CD4-positive, alpha-beta T cell treated with Interleukin-21 for 1 hour (primary cell): ENCODE data around the gene CENPO.
A peak's percentile ranks its signal among the peaks of the same experiment; 100 is the strongest.

Experiments used
- DNase-seq: peaks from one replicate; pipeline ENCODE4 v3.0.0-alpha.2; 2020

CENPO gene, protein sequence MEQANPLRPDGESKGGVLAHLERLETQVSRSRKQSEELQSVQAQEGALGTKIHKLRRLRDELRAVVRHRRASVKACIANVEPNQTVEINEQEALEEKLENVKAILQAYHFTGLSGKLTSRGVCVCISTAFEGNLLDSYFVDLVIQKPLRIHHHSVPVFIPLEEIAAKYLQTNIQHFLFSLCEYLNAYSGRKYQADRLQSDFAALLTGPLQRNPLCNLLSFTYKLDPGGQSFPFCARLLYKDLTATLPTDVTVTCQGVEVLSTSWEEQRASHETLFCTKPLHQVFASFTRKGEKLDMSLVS

DNA sequence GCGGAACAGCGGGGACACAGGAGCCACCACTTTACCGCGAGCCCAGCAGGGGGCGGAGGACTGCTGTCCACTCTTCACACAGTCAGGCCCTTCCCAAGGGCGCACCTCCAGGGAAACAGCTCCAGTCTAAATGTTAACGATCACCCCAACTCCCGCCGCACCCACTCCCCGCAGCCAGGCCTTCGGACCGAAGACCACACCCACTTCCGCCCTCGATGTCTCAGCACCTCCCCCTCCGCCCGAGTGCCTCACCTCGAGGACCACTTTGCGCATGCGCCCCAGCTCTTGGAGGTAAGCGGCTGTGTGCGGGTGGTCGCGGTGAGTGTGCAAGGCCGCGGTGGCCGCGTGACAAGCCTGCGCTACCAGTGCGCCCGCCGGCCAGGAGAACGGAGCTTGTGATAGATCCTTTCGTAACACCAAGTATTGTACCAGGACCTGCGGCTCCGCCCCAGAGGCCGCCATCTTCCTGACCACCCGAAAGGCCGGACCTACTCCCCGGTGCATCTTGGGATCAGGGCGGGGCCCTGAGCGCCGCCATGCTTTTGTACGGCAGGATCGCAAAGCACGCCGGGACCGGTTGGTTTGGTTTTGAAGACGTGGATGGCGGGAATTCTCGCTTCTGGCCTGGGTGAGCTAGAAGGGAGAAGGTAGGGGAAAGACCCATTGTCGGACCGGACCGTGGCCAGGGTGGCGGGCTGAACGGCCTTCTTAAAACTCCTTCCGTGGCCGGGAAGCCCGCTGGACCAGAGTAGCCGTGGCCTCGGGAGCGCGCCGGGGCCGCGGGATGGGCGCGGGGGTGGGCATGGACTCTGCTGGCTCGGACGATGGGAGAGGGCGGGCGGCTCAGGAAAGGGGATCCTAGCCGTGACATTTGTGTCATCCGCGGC lies at the start of gene CENPO, which contains the start of gene PTRHD1:
CENPO (plus strand) TSS at position 552 of the 887 bp plus-strand sequence. CDS start 495 bp downstream, outside the sequence.
PTRHD1 (minus strand) TSS at position 518 of the 887 bp plus-strand sequence; CDS start at position 504, 14 bp downstream.
- peak; percentile 95 for DNase-seq

GRCh38 chr2:24743924-24744323 lies 49.3 kb upstream of the CENPO start:
- DNase-seq = peak; percentile 11

DNA sequence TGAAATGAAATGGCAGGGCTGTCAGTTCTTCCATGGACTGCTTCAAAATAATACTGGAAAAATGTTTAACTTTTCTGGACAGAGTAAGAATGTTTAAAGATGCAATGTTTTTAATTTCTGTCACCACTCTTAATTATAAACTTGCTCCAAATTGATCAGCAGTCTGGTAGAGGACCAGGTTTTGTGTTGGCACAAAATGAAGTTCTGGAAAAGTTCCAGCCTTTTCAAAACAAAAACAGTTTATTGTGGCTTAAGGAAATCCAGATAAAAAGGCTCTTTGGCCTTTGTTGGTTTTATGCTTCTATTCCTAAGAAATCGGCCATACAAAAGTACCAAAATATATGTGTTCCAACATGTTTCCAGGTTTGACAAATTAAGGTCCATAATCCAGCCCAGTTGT lies 48.9 kb upstream of the CENPO start:
- DNase-seq = no peak

DNA sequence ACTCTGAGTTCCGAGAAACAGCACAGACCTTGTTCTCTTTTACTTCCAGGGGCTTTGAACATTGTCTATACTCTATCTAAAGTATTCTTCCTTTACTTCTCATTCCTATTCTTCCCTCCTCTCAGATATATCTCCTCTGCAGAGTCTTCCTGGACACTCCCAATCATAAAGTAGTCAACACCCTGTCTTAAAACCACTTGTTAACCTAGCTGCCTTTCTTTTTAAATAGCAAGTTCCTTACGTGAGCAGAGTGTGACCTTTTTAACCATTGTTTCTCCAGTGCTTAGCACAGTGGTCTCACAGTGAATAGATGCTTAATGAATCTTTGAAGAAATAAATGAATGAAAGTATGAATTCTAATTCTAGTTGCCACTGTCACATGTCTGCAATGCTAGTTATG lies 47.4 kb upstream of the CENPO start:
- peak; percentile 4 for DNase-seq

GRCh38 chr2:24747299-24747698 lies 45.9 kb upstream of the CENPO start:
- no peak for DNase-seq

GRCh38 chr2:24749069-24749691 lies 44.0 kb upstream of the CENPO start:
- DNase-seq = no peak

GRCh38 chr2:24754985-24755705 lies 38.1 kb upstream of the CENPO start:
- DNase-seq = no peak

DNA sequence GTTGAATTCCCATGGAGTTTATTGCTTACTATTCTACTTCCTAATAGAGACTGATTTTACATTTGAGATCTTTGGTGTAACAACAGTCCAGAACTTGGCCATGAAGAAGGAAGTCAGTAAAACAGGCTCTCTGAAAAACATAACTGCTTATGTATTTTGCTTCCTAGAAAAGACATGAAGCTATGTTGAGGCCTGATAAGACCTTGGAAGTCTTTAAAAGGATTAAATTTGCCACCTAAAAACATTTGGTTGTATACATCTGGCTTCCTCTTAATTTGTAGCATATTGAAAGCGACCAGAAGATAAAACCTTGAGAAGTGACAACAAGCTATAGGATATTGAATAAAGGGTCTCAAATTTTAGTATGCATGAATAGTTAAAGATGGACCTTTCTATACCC lies 36.4 kb upstream of the CENPO start:
- DNase-seq = no peak

DNA sequence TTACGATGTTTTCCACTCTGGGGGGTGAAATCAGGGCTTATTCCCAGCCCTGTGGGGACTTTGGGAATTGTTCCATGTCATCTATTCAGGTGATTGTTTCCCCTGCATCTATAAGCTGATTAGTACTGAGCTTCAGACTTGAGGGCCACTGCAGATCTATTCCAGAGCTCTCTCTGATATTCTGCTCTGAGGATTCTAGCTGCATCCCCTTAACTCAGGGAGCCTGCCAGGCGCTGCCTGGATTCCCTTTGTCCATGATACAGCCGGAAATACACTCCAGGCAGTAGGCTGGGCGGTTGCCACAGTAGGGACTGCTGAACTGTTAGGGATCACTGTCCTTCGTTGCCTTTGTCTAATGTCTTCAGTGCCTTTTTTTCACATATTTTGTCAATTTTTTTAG lies 31.4 kb upstream of the CENPO start:
- DNase-seq = no peak

DNA sequence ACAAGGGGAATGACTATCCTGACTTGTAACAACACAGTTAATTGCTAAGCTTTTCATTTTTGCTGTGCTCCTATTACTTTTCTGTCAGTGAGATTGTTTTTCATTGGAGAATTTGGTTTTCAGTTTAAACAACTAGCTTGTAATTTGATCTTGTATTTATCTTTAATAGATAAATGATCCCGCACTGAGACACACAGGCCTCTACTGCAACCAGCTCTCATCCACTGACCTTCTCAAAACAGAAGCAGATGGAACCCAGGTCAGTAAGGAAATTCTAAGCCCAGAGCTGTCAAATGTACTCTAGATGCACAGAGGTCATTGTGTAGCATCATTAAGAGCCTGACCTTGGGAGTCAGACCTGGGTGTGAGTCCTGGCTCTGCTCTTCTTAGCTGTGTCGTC lies 30.7 kb upstream of the CENPO start:
- no peak for DNase-seq

DNA sequence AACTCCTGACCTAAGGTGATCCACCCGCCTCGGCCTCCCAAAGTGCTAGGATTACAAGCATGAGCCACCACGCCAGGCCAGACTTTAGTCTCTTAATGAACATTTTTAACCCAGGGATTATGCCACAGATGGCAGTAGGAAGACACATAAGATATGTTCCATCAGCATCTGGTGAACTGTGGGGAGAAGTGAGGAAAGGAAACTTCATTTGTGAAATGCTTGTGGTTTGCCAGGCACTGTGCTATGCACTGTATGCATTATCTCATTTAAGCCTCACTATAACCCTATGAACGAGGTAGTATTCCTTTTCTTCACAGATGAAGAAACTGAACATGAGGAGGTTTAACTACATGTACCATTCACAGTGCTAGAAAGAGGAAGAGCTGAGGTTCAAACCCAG lies 29.4 kb upstream of the CENPO start:
- DNase-seq = no peak

DNA sequence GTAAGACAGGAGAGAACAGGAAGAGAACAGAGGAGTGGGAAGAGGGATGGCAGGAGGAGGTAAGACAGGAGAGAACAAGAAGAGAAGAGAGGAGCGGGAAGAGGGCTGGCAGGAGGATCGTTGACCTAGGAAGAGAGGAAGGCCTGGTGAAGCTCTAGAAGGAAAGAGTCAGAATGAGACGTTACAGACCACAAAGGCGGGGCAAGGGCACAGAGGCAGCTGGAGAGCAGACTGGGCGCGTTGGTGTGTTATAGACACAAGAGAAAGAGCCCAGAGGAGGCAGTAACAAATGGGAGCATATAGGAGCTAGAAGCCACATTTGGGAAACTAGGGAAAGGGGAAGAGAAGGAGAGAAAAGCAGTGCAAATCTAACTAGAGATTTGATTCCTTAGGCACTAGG lies 26.6 kb upstream of the CENPO start:
- no peak for DNase-seq

GRCh38 chr2:24768013-24768412 lies 25.2 kb upstream of the CENPO start:
- no peak for DNase-seq

DNA sequence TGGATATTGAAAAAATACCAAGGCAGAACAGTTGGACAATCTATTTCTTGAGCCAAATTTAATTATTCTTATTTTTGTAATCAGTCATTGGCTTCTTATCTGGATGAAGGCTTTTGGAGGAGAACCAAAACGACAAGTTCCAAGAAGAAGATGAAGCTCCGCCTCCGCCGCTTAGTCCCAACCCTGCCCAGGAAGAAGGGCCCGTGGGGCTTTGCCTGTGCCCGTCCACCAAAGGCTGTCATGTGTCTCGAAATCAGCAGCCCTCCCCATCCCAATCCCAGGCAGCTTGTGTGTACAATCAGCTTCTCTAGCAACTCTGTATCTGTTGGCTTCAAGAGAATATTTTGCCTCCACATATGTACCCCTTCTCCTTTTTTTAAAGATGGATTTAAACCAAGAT lies 24.6 kb upstream of the CENPO start:
- no peak for DNase-seq

DNA sequence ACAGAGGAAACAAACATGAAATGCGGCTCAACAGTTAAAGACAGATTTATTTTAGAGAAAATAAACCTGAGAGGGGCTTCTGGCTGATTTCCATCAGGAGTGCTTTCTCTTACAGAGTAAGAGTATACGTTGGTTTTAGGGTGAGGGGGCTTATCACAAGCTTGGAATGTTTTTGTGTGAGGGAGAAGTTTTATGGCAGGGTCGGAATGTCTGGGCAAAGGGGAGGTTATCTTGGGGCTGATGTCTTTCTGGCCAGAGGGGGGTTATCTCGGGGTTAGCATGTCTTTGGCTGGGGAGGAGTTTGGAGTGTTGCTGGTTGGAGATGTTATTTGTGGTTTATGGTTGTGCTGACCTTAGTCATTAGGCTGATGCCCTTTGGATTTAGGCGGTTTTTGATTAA lies 22.2 kb upstream of the CENPO start:
- DNase-seq = no peak

DNA sequence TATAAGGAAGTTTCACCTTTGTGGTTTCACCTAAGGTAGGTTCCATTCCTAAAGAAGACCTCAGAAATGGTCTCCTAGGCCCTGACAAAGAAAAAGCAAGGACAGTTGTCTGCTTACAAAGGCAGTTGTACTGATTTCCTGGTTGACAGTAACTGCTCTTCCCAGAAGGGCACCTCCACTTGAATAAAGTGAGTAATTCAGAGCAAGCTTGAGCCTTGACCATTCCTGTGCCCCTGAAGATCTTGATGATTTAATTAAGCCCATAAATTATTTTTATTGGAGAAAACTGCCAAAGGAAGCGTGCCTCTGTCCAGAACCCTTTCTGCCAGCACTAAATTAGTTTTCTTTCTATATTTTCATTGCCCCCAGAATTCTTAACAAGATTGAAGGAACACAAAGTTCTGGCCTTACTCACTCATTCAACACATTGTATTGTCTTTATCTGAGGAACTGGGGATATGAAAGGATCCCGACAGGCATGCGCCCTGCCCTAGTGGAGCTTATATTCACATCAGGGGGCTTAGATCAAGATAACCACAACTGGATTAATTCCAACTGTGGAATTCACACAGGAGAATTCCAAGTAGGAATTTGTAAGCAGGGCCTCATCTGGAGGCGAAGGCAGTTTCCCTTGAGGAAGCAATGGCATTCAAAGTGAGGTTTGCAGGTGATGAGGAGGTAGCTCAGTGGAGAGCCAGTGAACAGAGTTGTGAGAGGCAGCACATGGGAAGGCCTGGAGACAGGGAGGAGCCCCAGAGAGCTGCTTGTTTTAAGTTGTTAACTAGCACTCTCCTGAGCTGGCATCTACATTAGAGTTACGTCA lies 21.2 kb upstream of the CENPO start:
- DNase-seq = no peak

DNA sequence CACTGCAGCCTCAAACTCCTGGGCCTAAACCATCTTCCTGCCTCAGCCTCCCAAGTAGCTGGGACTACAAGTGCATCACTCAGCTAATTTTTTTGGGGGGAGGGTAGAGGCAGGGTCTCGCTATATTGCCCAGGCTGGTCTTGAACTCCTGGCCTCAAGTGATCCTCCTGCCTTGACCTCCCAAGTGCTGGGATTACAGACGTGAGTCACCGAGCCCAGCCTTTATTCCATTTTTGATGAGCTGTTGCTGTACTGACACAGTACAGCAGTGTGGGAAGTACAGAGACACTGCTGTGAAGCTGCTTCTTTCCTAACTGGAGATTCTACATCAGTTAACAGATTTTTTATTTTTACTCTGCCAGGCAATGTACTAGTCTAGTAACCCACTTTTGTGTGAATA lies 18.9 kb upstream of the CENPO start:
- no peak for DNase-seq

DNA sequence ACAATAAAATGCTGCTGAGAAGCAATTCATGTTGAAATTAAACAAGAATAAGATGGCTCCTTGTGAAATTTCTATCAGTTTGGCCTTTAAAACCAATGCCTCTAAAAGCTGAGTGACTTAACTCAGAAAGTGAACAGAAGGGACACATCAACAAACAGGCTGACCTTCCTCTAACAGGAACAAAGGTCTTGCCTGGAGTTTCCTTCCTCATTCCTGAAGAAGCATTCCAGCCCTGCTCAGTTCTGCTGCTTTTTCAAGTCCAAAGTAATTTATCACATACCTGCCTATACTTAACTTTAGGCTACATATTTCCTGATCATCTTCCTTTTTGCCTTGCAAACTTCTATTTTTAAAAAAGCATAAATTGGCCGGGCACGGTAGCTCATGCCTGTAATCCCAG lies 14.1 kb upstream of the CENPO start:
- no peak for DNase-seq

- DNase-seq = no peak
These were observed 9.6 kb upstream of the CENPO start for GRCh38 chr2:24783641-24784040.

- no peak for DNase-seq
These were observed 7.4 kb upstream of the CENPO start for GRCh38 chr2:24785671-24786321.

- DNase-seq = no peak
These were observed 5.7 kb upstream of the CENPO start for GRCh38 chr2:24787532-24787931.

DNA sequence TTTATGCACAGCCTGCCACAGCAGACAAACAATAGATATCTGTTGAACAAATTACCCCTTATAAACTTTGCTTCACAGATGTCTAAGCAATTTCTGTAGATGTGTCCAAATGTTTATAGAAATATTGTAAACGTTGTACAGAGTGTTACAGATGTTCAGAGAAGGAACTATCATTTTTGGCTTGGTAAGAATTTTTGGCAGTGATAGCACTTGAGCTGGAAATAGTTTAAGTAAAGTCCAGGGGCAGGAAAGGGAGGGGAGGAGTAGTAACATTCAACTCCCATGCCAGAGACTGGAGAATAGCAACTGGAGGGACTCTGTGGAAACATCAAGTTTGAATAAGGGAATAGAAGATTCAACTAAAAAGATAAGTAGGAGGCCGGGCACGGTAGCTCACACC lies 4.4 kb upstream of the CENPO start:
- no peak for DNase-seq
